GM23248 (cell line): ENCODE data around the gene CCHCR1. TPM values are rescaled to one million over a fixed set of nuclear protein-coding genes. Genes with fewer than 3 reads are reported as not detected.

Experiments used
- DNase-seq: peaks from one replicate; pipeline ENCODE4 v3.0.0-alpha.2; 2015
- H2AFZ ChIP-seq: fragments of 200-600 bp; sonication (generic); 2 replicates; pipeline ENCODE4 v1.6.1; 2016; ENCODE audit warnings: antibody characterized with exemption
- H3F3A ChIP-seq: fragments of 200-600 bp; sonication (generic); 2 replicates; pipeline ENCODE4 v1.6.1; 2016; ENCODE audit warnings: mild to moderate bottlenecking, antibody characterized with exemption, mixed run types; ENCODE audit not compliant: insufficient read depth
- H3K27ac ChIP-seq: fragments of 200-600 bp; sonication (generic); 2 replicates; pipeline ENCODE4 v1.5.1; 2016; ENCODE audit warnings: mild to moderate bottlenecking
- H3K27me3 ChIP-seq: fragments of 200-600 bp; sonication (generic); replicated peaks from 2 replicates; pipeline ENCODE4 v1.6.1; 2016; ENCODE audit warnings: mild to moderate bottlenecking; ENCODE audit not compliant: insufficient read depth
- H3K36me3 ChIP-seq: fragments of 200-600 bp; sonication (generic); 2 replicates; pipeline ENCODE4 v1.6.1; 2016; ENCODE audit warnings: low read depth, mild to moderate bottlenecking
- H3K4me1 ChIP-seq: fragments of 200-600 bp; sonication (generic); 2 replicates; pipeline ENCODE4 v1.6.1; 2016; ENCODE audit warnings: mild to moderate bottlenecking; ENCODE audit not compliant: insufficient read depth
- H3K4me2 ChIP-seq: fragments of 200-600 bp; sonication (generic); one replicate; pipeline ENCODE4 v1.6.1; 2016; ENCODE audit warnings: mild to moderate bottlenecking; ENCODE audit not compliant: unreplicated experiment
- H3K4me3 ChIP-seq: fragments of 200-600 bp; sonication (generic); 2 replicates; pipeline ENCODE4 v1.5.1; 2016; ENCODE audit warnings: mild to moderate bottlenecking
- H3K79me2 ChIP-seq: fragments of 200-600 bp; sonication (generic); 2 replicates; pipeline ENCODE4 v1.6.1; 2016; ENCODE audit warnings: mild to moderate bottlenecking; ENCODE audit not compliant: insufficient read depth
- H3K9ac ChIP-seq: fragments of 200-600 bp; sonication (generic); 2 replicates; pipeline ENCODE4 v1.6.1; 2016; ENCODE audit warnings: mild to moderate bottlenecking
- H3K9me2 ChIP-seq: fragments of 200-600 bp; sonication (generic); 2 replicates; pipeline ENCODE4 v1.6.1; 2016; ENCODE audit warnings: mixed run types, mild to moderate bottlenecking, moderate library complexity; ENCODE audit not compliant: insufficient read depth
- H3K9me3 ChIP-seq: fragments of 200-600 bp; sonication (generic); one replicate; pipeline ENCODE4 v1.6.1; 2017; ENCODE audit warnings: low read depth
- H4K20me1 ChIP-seq: fragments of 200-600 bp; sonication (generic); 2 replicates; pipeline ENCODE4 v1.6.0; 2016; ENCODE audit not compliant: insufficient read depth
- EZH2 ChIP-seq: fragments of 200-600 bp; sonication (generic); IDR thresholded peaks from 2 replicates; pipeline ENCODE4 v1.6.1; 2018; ENCODE audit warnings: antibody characterized with exemption, mild to moderate bottlenecking; ENCODE audit not compliant: insufficient read depth, poor library complexity, severe bottlenecking
- EZH2phosphoT487 ChIP-seq: fragments of 200-600 bp; sonication (generic); IDR thresholded peaks from 2 replicates; pipeline ENCODE4 v1.6.1; 2018; ENCODE audit warnings: antibody characterized with exemption, moderate library complexity, mild to moderate bottlenecking, low read depth; ENCODE audit not compliant: insufficient read depth
- WGBS, 2 experiments: methylation state at CpG; one replicate each; pipeline ENCODE4 v1.1.6; 2015 to 2017; ENCODE audit warnings: low lambda C conversion rate in 2 of 2, low coverage in 1 of 2; ENCODE audit errors: missing lambda C conversion rate in 2 of 2; 5-methylcytosine and 5-hydroxymethylcytosine counted together
- in situ Hi-C: fragments of 300-500 bp; cut with MboI; formaldehyde crosslinking; loops from 2 replicates; pipeline ENCODE4 v1.15.0; 2020
- polyA plus RNA-seq: library from polyadenylated mRNA; unstranded; fragments of >200 nt; fragmentation: Nextera tagmentation; extraction: Ambion mirVana; gene quantifications from 2 replicates; pipeline ENCODE4 v1.2.1, GENCODE V29; 2016
- small RNA-seq: library from RNA; depleted of rRNA; stranded (forward); fragments of <200 nt; gene quantifications from one replicate; pipeline ENCODE3, GENCODE V24; 2014; ENCODE audit warnings: low read depth, low replicate concordance
- total RNA-seq: library from RNA; depleted of rRNA; stranded (reverse); fragments of >200 nt; shearing (Covaris generic); gene quantifications from 2 replicates; pipeline ENCODE4 v1.2.3, GENCODE V29; 2014; rRNA removed

CCHCR1 gene
- total and polyA plus RNA-seq, 2 experiments from 2014 or later = 13.2 to 13.5 TPM

GRCh38 chr6:31092769-31093505, 64.7 kb downstream of the CCHCR1 start:
- Histone ChIP-seq H3K9ac (no peak overlapping the region), H4K20me1 (no peaks in the 10 kb centered on the region)
- 85 to 86% methylated on average over 12 of the region's 12 CpGs for WGBS, 2 experiments

More at GRCh38 chr6:31092769-31093505, 64.7 kb downstream of the CCHCR1 start:
- Histone ChIP-seq H3K79me2 (no peaks in the 10 kb centered on the region), H3K9me2 (no peaks in the 10 kb centered on the region), H3F3A (no peaks in the 10 kb centered on the region), H3K27ac (no peak overlapping the region), H2AFZ (no peak overlapping the region), H3K9me3 (no peaks in the 10 kb centered on the region), H3K4me2 (no peak overlapping the region), H3K4me3 (no peak overlapping the region), H3K36me3 (no peaks in the 10 kb centered on the region), H3K27me3 (no peaks in the 10 kb centered on the region), H3K4me1 (peaks cover 4% of the 10 kb centered on the region; the same call in 1 of the 2 replicates)
- TF ChIP-seq EZH2 = no peak
- TF ChIP-seq EZH2phosphoT487 = no peak
- in situ Hi-C loops = loop anchor here (25.0 kb wide), 1 partner anchor 356 kb away; the partner anchor contains the start of genes FLOT1 and IER3
- no peak for DNase-seq

Small RNA genes within 50 kb of the gene (small RNA-seq; reads per million reads assigned to genes)
- gene POLR2LP1 = not detected

Other genes with a start within 250 kb of the CCHCR1 start
- 12.8 and 21.7 TPM in 2 replicates for gene GTF2H4, start 249.6 kb downstream of the CCHCR1 start, total RNA-seq
- 5.3 and 5.4 TPM in 2 replicates for gene GTF2H4, start 249.6 kb downstream of the CCHCR1 start, polyA plus RNA-seq
- 11.9 and 20.8 TPM in 2 replicates for gene VARS2, start 243.6 kb downstream of the CCHCR1 start, total RNA-seq
- gene VARS2, start 243.6 kb downstream of the CCHCR1 start, polyA plus RNA-seq = 8.5 and 9.9 TPM in 2 replicates
- not detected in 2 replicates for gene SFTA2, start 225.6 kb downstream of the CCHCR1 start, total RNA-seq
- not detected in 2 replicates for gene SFTA2, start 225.6 kb downstream of the CCHCR1 start, polyA plus RNA-seq
- not detected in 2 replicates for gene MUCL3, start 216.8 kb downstream of the CCHCR1 start, total RNA-seq
- gene MUCL3, start 216.8 kb downstream of the CCHCR1 start, polyA plus RNA-seq = not detected in 2 replicates
- gene MUC21, start 174.1 kb downstream of the CCHCR1 start, total RNA-seq = not detected in 2 replicates
- gene MUC21, start 174.1 kb downstream of the CCHCR1 start, polyA plus RNA-seq = not detected in 2 replicates
- gene MUC22, start 147.3 kb downstream of the CCHCR1 start, total RNA-seq = not detected in 2 replicates
- gene MUC22, start 147.3 kb downstream of the CCHCR1 start, polyA plus RNA-seq = not detected in 2 replicates
- gene C6orf15, start 45.2 kb downstream of the CCHCR1 start, total RNA-seq = not detected in 2 replicates
- not detected in 2 replicates for gene C6orf15, start 45.2 kb downstream of the CCHCR1 start, polyA plus RNA-seq
- 0.22 and 0.25 TPM in 2 replicates for gene PSORS1C1, start 43.0 kb downstream of the CCHCR1 start, total RNA-seq
- 2.0 and 2.6 TPM in 2 replicates for gene PSORS1C1, start 43.0 kb downstream of the CCHCR1 start, polyA plus RNA-seq
- not detected in 2 replicates for gene CDSN, start 37.4 kb downstream of the CCHCR1 start, total RNA-seq
- not detected in 2 replicates for gene CDSN, start 37.4 kb downstream of the CCHCR1 start, polyA plus RNA-seq
- not detected in 2 replicates for gene PSORS1C2, start 18.7 kb downstream of the CCHCR1 start, total RNA-seq
- 0.16 TPM in 1 of 2 replicates, not detected in the other for gene PSORS1C2, start 18.7 kb downstream of the CCHCR1 start, polyA plus RNA-seq
- gene TCF19, start 787 bp upstream of the CCHCR1 start, total RNA-seq = 21.6 and 28.4 TPM in 2 replicates
- 18.3 and 19.9 TPM in 2 replicates for gene TCF19, start 787 bp upstream of the CCHCR1 start, polyA plus RNA-seq
- 0.22 TPM in 1 of 2 replicates, not detected in the other for gene POU5F1, start 12.9 kb upstream of the CCHCR1 start, total RNA-seq
- 0.61 and 0.88 TPM in 2 replicates for gene POU5F1, start 12.9 kb upstream of the CCHCR1 start, polyA plus RNA-seq
- gene HLA-C, start 114.3 kb upstream of the CCHCR1 start, total RNA-seq = 157 and 168 TPM in 2 replicates
- gene HLA-C, start 114.3 kb upstream of the CCHCR1 start, polyA plus RNA-seq = 244 and 255 TPM in 2 replicates
- 65.6 and 87.9 TPM in 2 replicates for gene HLA-B, start 199.4 kb upstream of the CCHCR1 start, total RNA-seq
- 186 and 192 TPM in 2 replicates for gene HLA-B, start 199.4 kb upstream of the CCHCR1 start, polyA plus RNA-seq
- gene MICA, start 245.8 kb upstream of the CCHCR1 start, total RNA-seq = 24.0 and 42.6 TPM in 2 replicates
- 36.9 and 38.0 TPM in 2 replicates for gene MICA, start 245.8 kb upstream of the CCHCR1 start, polyA plus RNA-seq